HG03108 (cell line): ENCODE results near the gene RASAL2.
"Not testable (repeated sequence)": the region's sequence is repeated elsewhere in the genome, so short reads cannot be mapped to it uniquely, and the experiment has no call there.

Source experiments
- ATAC-seq: cut with Tn5 transposase; IDR thresholded peaks from one replicate; pipeline ENCODE4 v1.9.1; 2021; ENCODE audit warnings: moderate library complexity; ENCODE audit not compliant: unreplicated experiment

RASAL2 gene

DNA sequence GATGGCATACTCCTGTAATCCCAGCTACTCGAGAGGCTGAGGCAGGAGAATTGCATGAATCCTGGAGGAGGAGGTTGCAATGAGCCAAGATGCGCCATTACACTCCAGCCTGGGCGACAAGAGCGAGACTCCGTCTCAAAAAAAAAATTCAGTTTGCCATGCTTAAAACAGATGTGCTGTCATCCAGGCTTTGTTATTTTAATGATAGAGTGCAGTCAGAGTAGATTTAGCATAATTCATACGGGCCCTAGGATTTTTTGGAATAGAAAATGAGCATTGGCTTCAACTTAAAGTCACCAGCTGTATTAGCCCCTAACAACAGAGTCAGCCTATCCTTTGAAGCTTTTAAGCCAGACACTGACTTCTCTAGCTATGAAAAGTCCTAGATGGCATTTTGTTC is 124.6 kb downstream of the RASAL2 start:
- ATAC-seq = no peak

- ATAC-seq = no peak
Measured at GRCh38 chr1:178220094-178220493, 126.2 kb downstream of the RASAL2 start.

DNA sequence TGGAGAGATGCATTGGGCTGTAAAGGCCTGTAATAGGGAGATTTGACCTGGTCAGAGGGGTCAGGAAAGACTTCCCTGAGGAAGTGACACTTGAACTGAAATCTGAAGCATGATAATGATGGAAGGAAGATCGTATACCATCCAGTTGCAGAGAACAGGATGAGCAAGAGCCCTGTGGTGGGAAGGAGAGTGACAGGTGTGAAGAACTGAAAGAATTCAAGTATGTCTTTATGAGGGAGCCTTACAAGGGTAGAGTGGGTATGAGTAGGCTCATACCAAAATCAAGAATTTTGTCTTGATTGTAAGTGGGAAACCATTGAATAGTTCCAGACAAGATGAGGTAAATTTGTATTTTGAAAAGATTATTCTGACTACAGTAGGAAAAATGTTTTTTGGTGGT is 129.4 kb downstream of the RASAL2 start:
- ATAC-seq = no peak

GRCh38 chr1:178224358-178224757 is 130.5 kb downstream of the RASAL2 start:
- ATAC-seq = no peak

- ATAC-seq = no peak
Measured at GRCh38 chr1:178230881-178231409, 137.0 kb downstream of the RASAL2 start.

DNA sequence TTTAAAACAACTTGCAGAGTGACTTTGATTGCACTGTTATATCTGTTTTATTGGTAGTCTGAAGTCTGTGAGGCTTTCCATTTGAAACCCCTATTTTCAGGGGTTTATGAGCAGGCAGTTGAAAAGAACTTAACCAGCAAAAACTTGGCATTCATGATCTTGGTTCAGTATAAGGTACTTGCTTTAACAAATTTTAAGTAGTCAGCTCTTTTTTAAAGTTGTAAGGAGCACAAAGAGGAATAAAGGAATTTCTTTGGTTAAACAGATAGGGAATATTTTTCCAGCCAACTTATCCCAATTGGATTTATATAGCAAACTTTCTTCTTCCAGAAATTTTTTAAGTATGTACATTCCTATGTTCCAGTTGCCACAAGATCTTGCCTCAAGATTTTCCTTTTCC is 138.2 kb downstream of the RASAL2 start:
- no peak for ATAC-seq

GRCh38 chr1:178232949-178233348 is 139.0 kb downstream of the RASAL2 start:
- no peak for ATAC-seq

GRCh38 chr1:178237121-178237520 is 143.2 kb downstream of the RASAL2 start:
- ATAC-seq = no peak

DNA sequence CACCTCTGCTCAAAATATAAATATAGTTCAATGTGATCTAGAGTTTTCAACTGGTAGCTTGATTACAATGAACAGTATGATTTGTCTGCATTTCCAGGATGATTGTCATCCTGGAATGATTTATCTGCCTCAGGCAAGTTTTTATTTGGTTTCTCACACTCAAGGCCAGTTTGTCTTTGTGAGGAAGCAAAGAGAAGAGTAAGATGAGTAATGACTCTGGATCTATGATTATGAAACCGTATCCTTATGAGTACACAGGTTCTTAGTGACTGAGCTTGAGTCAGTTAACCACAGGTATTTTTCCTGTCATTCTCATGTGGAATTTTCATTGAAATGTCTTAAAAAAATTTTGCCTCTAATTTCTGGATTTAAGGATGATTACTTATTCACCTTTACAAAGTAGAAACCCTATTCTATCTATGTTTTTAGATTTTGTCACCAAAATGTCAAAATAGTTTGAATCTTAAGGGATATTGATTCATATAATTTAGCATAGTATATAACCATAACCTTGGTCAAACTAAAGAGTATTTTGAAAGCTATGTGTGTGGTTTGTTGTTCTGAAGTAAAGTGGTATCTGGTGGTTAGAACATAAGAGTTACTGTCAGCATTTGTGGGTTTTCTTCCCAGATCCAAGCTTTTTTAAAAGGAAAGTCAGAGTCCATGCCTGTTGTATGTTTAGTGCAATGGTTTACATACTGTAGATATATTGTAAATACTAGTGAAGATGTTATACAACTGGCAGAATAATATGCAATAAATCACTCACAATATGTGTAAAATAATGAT is 145.0 kb downstream of the RASAL2 start:
- ATAC-seq = no peak

GRCh38 chr1:178241057-178241456 is 147.2 kb downstream of the RASAL2 start:
- no peak for ATAC-seq

GRCh38 chr1:178241837-178242236 is 147.9 kb downstream of the RASAL2 start:
- ATAC-seq = no peak

GRCh38 chr1:178243119-178243518 is 149.2 kb downstream of the RASAL2 start:
- ATAC-seq = no peak

GRCh38 chr1:178243890-178244289 is 150.0 kb downstream of the RASAL2 start:
- no peak for ATAC-seq

DNA sequence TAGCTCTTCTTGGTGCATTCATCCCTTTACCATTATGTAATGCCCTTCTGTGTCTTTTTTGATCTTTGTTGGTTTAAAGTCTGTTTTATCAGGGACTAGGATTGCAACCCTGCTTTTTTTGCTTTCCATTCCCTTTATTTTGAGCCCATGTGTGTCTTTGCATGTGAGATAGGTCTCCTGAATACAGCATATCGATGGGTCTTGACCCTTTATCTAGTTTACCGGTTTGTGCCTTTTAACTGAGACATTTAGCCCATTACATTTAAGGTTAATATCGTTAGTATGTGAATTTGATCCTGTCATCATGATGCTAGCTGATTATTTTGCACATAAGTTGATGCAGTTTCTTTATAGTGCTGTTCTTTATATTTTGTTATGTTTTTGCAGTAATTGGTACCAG is 154.4 kb downstream of the RASAL2 start:
- ATAC-seq = not testable (repeated sequence)

DNA sequence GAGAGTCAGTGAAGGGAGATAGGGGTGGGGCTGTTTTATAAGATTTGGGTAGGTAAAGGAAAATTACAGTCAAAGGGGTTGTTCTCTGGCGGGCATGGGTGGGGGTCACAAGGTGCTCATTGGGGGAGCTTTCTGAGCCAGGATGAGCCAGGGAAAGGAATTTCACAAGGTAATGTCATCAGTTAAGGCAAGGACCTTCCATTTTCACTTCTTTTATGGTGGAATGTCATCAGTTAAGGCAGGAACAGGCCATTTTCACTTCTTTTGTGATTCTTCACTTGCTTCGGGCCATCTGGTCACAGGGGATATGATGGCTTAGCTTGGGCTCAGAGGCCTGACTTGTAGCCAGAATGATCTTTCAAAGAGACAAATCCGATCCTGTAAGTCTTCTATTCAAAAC is 159.7 kb downstream of the RASAL2 start:
- not testable (repeated sequence) for ATAC-seq

GRCh38 chr1:178254433-178254832 is 160.5 kb downstream of the RASAL2 start:
- ATAC-seq = no peak

DNA sequence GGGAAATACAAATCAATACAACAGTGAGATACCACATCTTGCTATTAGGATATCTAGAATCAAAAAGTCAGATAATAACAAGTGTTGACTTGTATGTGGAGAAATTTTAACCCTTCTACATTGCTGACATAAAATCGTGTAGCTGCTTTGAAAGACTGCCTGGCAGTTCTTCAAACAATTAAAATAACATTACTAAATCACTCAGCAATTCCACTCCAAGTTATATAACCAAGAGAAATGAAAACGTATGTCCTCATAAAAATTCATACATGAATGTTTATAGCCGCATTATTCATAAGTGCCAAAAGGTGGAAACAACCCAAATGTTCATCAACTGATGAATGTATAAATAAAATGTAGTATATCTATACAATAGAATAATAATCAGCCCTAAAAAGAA is 164.6 kb downstream of the RASAL2 start:
- ATAC-seq = no peak

- no peak for ATAC-seq
Measured at GRCh38 chr1:178262120-178262500, 168.2 kb downstream of the RASAL2 start.

DNA sequence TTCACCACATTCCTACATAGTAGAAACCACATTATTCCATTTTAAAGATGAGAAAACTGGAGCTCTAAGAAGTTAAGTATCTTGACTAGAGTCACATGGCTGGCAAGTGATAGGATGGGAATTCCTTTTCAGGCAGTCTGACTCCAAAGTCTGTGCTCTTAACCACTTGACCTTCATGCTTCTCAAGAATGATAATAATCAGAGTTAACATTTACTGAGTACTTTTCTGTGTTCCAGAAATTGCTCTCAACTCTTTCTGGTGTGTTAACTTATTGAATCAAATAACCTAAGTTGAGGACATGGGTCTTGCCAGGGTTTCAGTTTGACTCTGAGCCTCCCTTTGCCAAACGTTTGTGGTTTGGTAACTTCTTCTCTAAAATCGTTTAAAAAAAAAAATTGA is 169.4 kb downstream of the RASAL2 start:
- no peak for ATAC-seq

DNA sequence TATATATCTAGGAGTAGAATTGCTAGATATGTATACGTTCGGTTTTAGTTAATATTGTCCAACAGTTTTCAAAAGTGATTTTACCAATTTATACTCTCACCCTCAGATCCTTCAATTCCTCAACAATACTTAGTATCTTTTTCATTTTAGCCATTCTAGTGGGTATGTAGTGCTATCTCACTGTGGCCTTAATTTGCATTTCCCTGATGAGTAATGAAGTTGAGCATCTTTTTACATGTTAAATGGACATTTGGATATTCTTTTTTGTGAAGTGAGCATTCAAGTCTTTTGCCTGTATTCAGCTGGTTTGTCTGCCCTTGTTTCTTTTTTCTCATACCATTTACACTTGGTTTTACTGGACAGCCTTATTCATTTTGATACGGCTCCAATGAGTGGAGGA is 172.2 kb downstream of the RASAL2 start:
- ATAC-seq = no peak

DNA sequence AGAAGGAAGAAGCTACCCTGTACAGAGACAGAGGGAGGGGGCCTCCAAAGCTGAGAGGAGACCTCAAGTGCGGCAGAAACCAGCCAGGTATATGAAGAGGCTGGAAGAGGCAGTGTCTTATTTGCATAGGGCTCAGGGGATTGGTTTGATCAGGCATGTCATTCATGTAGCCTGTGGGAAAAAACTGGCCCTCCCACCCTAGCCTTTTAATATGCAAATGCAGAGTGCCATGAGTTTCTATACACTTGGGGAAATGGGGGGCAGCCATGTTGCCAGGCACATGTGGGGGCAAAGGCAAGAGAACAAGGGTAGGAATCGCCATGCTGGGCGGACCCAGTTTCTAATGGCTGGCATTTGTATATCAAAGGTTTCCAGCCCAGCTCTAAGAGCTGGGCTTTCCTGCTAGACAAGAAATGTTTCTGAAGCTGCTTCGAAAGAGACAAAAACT is 172.7 kb downstream of the RASAL2 start:
- no peak for ATAC-seq

DNA sequence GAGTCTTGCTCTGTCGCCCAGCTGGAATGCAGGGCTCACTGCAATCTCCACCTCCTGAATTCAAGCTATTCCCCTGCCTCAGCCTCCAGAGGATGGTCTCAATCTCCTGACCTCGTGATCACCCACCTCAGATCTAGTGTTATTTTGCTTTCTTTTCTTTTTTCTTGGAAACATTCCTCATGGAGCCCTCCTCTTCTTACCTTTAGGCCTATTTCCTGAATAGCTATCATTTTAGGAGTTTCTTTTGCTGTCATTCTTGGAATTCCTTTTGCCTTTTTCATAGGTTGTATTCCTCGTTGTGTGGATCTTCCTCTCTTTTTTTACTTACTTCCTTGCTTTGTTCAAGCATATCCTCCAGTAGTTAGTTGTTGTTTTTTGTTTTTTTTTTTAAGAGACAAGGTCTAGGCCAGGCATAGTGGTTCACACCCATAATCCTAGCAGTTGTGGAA is 173.8 kb downstream of the RASAL2 start:
- no peak for ATAC-seq

GRCh38 chr1:178271471-178271870 is 177.6 kb downstream of the RASAL2 start:
- no peak for ATAC-seq
